Keratinocyte (primary cell): ENCODE measurements around the gene AK2. TPM values are rescaled to one million over a fixed set of nuclear protein-coding genes. Genes with fewer than 3 reads are reported as not detected.

ENCODE experiments used
- DNase-seq: peaks from one replicate; pipeline ENCODE4 v3.0.0-alpha.2; 2011; ENCODE audit warnings: low read depth, missing footprints, low spot score
- FAIRE-seq: peaks from 2 replicates; lab custom pipeline; 2011; peaks lifted over from hg19 to GRCh38; lab: Jason Lieb, UNC
- H2AFZ ChIP-seq: 2 replicates; pipeline ENCODE4 v1.6.0; 2012; ENCODE audit warnings: low read length, control low read depth, inconsistent platforms; ENCODE audit not compliant: control insufficient read depth
- H3K27ac ChIP-seq: 2 replicates; pipeline ENCODE4 v1.5.1; 2011; ENCODE audit warnings: low read length; ENCODE audit not compliant: control insufficient read depth, insufficient read depth
- H3K27me3 ChIP-seq: 3 replicates; pipeline ENCODE4 v1.6.0; 2011; ENCODE audit warnings: low read length; ENCODE audit not compliant: control insufficient read depth, insufficient read depth; ENCODE audit errors: extremely low read depth
- H3K36me3 ChIP-seq, 2 experiments: 2 replicates in 1 of 2; 3 replicates in 1 of 2; pipeline ENCODE4 v1.5.1; 2011; ENCODE audit warnings: low read length in 2 of 2, mild to moderate bottlenecking in 1 of 2; ENCODE audit not compliant: control insufficient read depth in 2 of 2, insufficient read depth in 2 of 2; ENCODE audit errors: extremely low read depth in 1 of 2
- H3K4me1 ChIP-seq: 3 replicates; pipeline ENCODE4 v1.5.1; 2011; ENCODE audit warnings: low read length; ENCODE audit not compliant: control insufficient read depth, insufficient read depth; ENCODE audit errors: extremely low read depth
- H3K4me2 ChIP-seq: 3 replicates; pipeline ENCODE4 v1.6.0; 2011; ENCODE audit warnings: low read depth, low read length; ENCODE audit not compliant: control insufficient read depth, insufficient read depth; ENCODE audit errors: extremely low read depth
- H3K4me3 ChIP-seq, 3 experiments: fragments of 200-600 bp in 1 of 3; sonication (generic) in 1 of 3; 2 replicates in 2 of 3; 3 replicates in 1 of 3; pipeline ENCODE4 v1.5.1; 2011 to 2016; ENCODE audit warnings: low read length in 3 of 3, mild to moderate bottlenecking in 3 of 3, control low read depth in 2 of 3, inconsistent platforms in 1 of 3, low read depth in 1 of 3, mixed read lengths in 1 of 3, mixed run types in 1 of 3, moderate library complexity in 1 of 3; ENCODE audit not compliant: control insufficient read depth in 2 of 3, insufficient read depth in 2 of 3; ENCODE audit errors: extremely low read depth in 1 of 3
- H3K79me2 ChIP-seq: 2 replicates; pipeline ENCODE4 v1.6.0; 2012; ENCODE audit warnings: low read length; ENCODE audit not compliant: control insufficient read depth, insufficient read depth
- H3K9ac ChIP-seq: 3 replicates; pipeline ENCODE4 v1.6.0; 2011; ENCODE audit warnings: low read length; ENCODE audit not compliant: control insufficient read depth, insufficient read depth; ENCODE audit errors: extremely low read depth
- H3K9me1 ChIP-seq: 3 replicates; pipeline ENCODE4 v1.6.0; 2011; ENCODE audit warnings: low read length; ENCODE audit not compliant: control insufficient read depth, insufficient read depth; ENCODE audit errors: extremely low read depth
- H3K9me3 ChIP-seq: 2 replicates; pipeline ENCODE4 v1.5.1; 2012; ENCODE audit warnings: low read depth, low read length; ENCODE audit not compliant: control insufficient read depth
- H4K20me1 ChIP-seq: 3 replicates; pipeline ENCODE4 v1.6.0; 2011; ENCODE audit warnings: low read length; ENCODE audit not compliant: control insufficient read depth, insufficient read depth; ENCODE audit errors: extremely low read depth
- CTCF ChIP-seq, 3 experiments: IDR thresholded peaks in 1 of 3; conservative IDR thresholded peaks in 1 of 3; optimal IDR thresholded peaks in 1 of 3; 2 replicates in 2 of 3; 3 replicates in 1 of 3; pipeline versions ENCODE3 to v1.5.1; 2011; ENCODE audit warnings: low read length in 3 of 3, mild to moderate bottlenecking in 3 of 3, moderate library complexity in 2 of 3, control low read depth in 1 of 3, inconsistent platforms in 1 of 3; ENCODE audit not compliant: insufficient read depth in 2 of 3; ENCODE audit errors: extremely low read depth in 1 of 3
- EZH2 ChIP-seq: IDR thresholded peaks from one replicate; pipeline ENCODE4 v1.6.1; 2012; ENCODE audit warnings: inconsistent platforms, mild to moderate bottlenecking, low read length, moderate library complexity
- dilution Hi-C: fragments of 300-500 bp; cut with MboI; formaldehyde crosslinking; loops from one replicate; pipeline ENCODE4 v1.7.0; 2020; ENCODE audit warnings: low sequenced_read_pairs; ENCODE audit not compliant: extremely low pct_ligation_motif_present
- polyA plus RNA-seq, 5 experiments: library from polyadenylated mRNA; depleted of rRNA in 3 of 5; stranded (reverse) in 3 of 5; stranded (forward) in 1 of 5; unstranded in 1 of 5; fragments of >200 nt; gene quantifications; 1 replicate in 1 of 5; 2 replicates in 3 of 5; 3 replicates in 1 of 5; pipeline versions ENCODE4 v1.2.1 to v1.2.3, GENCODE V29; 2011 to 2012; ENCODE audit warnings: missing spikeins in 2 of 5, low read depth in 1 of 5, low replicate concordance in 1 of 5

The AK2 gene
- polyA plus RNA-seq, 1 donor (not counting 4 experiments of a cell fraction or from before 2014, with no cell fraction given), result 258 TPM

- Histone ChIP-seq H3K4me3 (no peak overlapping the region), H3K9ac (no peak overlapping the region), H3K9me1 (peaks cover 2% of the 10 kb centered on the region), H3K9me3 (no peaks in the 10 kb centered on the region), H3K27ac (no peak overlapping the region), H3K4me1 (peaks cover 8% of the 10 kb centered on the region), H3K36me3 (peaks cover 11 to 22% of the 10 kb centered on the region in 2 experiments), H2AFZ (no peak overlapping the region), H3K27me3 (no peaks in the 10 kb centered on the region), H4K20me1 (peaks cover 5% of the 10 kb centered on the region), H3K4me2 (no peak overlapping the region), H3K79me2 (peaks cover 92% of the 10 kb centered on the region)
- no peak for DNase-seq
- no peak for FAIRE-seq
- dilution Hi-C loops, result no loop called here
- TF ChIP-seq CTCF (optimal IDR thresholded peaks at IDR 0.05 in 1 of 3, IDR thresholded peaks at IDR 0.05 in 1 of 3, conservative IDR thresholded peaks at IDR 0.05 in 1 of 3; ENCODE audit: extremely low read depth in 1 of 3, insufficient read depth in 2 of 3, low read length in 3 of 3), result no peak
- no peak for TF ChIP-seq EZH2
These were observed 6.1 kb downstream of the AK2 start for GRCh38 chr1:33030575-33030974.

GRCh38 chr1:33029921-33030320, 6.8 kb downstream of the AK2 start:
- dilution Hi-C loops, result no loop called here
- TF ChIP-seq EZH2, result no peak
- TF ChIP-seq CTCF (optimal IDR thresholded peaks at IDR 0.05 in 1 of 3, IDR thresholded peaks at IDR 0.05 in 1 of 3, conservative IDR thresholded peaks at IDR 0.05 in 1 of 3; ENCODE audit: extremely low read depth in 1 of 3, insufficient read depth in 2 of 3, low read length in 3 of 3), result no peak
- H3K36me3 ChIP-seq, result peaks cover 11 to 21% of the 10 kb centered on the region in 2 experiments

More at GRCh38 chr1:33029921-33030320, 6.8 kb downstream of the AK2 start:
- no peak overlapping the region for H2AFZ ChIP-seq
- no peak for FAIRE-seq
- no peak overlapping the region for H3K4me2 ChIP-seq
- peaks cover 11% of the 10 kb centered on the region for H4K20me1 ChIP-seq
- H3K27me3 ChIP-seq, result no peaks in the 10 kb centered on the region
- H3K4me1 ChIP-seq, result peaks cover 7% of the 10 kb centered on the region
- peaks cover 5% of the 10 kb centered on the region for H3K9me1 ChIP-seq
- no peak overlapping the region for H3K9ac ChIP-seq
- no peak for DNase-seq
- no peaks in the 10 kb centered on the region for H3K9me3 ChIP-seq
- peaks cover 91% of the 10 kb centered on the region for H3K79me2 ChIP-seq
- H3K27ac ChIP-seq, result no peak overlapping the region
- H3K4me3 ChIP-seq, result no peak overlapping the region
